ENCODE measurements around the gene TRIM62. TPM values are rescaled to one million over a fixed set of nuclear protein-coding genes. Genes with fewer than 3 reads are reported as not detected.

TRIM62 gene
- total RNA-seq, 1 experiment from 2014 or later = 2.8 TPM

DNA sequence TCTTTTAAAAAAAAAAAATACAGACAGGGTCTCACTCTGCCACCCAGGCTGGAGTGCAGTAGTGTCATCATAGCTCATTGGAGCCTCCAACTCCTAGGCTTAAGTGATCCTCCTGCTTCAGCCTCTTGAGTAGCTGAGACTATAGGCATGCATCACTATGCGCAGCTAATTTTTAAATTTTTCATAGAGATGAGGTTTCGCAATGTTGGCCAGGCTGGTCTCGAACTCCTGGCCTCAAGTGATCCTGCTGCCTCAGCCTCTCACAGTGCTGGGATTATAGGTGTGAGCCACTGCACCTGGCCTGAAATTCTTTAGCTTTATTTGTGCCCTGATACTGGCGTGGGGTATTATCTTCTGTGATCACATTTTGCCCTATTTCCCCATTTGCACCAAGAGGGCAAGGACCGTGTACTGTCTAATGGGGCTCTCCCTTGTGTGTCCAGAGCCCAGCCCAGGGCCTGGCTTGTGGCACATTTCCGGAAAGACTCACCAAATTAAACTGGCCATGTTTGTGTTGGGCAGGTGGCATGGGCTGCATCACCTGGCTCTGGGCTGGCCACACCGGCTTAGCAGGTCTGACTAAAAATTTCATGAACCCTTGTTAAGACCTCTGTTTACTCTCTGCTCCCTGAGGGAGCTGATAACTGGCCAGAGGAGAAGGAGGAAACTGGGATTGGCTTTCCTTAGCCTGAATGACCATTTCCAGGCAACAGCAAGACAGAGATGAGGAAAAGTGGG, 32.2 kb downstream of the TRIM62 start:
- TF ChIP-seq CTCF (conservative IDR thresholded peaks at IDR 0.05; ENCODE audit: low read depth, low read length) = no peak
- TF ChIP-seq EZH2 (IDR thresholded peaks at IDR 0.05; ENCODE audit: borderline replicate concordance, low read depth, low read length, poor library complexity, severe bottlenecking) = no peak
- Histone ChIP-seq H3K4me1 (ENCODE audit: insufficient read depth, low read length, poor library complexity, severe bottlenecking) (peaks cover 14% of the 10 kb centered on the region), H3K36me3 (ENCODE audit: insufficient read depth, low read length, poor library complexity, severe bottlenecking) (no peaks in the 10 kb centered on the region), H3K4me3 (ENCODE audit: low read depth, low read length, poor library complexity, severe bottlenecking) (no peak overlapping the region), H3K9me3 (ENCODE audit: low read depth, low read length, poor library complexity, severe bottlenecking) (no peaks in the 10 kb centered on the region), H3K27me3 (replicated peaks; ENCODE audit: insufficient read depth, low read depth, low read length, poor library complexity) (no peaks in the 10 kb centered on the region), H3K27ac (ENCODE audit: low read depth, low read length, poor library complexity, severe bottlenecking) (no peak overlapping the region)
- DNase-seq (ENCODE audit: low spot score) = no peak
- no TSS peak for BruUV-seq (replicated peaks)
- intact Hi-C loops (cut with micrococcal nuclease; ENCODE audit: unreplicated experiment) = no loop called here
- ChIA-PET POLR2A (ENCODE audit: low non-redundant PET) (no interaction called here), CTCF (no interaction called here)

GRCh38 chr1:33148615-33149014, 33.2 kb downstream of the TRIM62 start:
- CTCF ChIA-PET = interaction anchor here (1.0 to 1.2 kb wide), 2 partner anchors 11 to 13 kb away, joined by 3 to 6 read pairs; no protein-coding TSS in a partner anchor
- intact Hi-C loops (cut with micrococcal nuclease; ENCODE audit: unreplicated experiment) = no loop called here

GRCh38 chr1:33147997-33148314, 33.9 kb downstream of the TRIM62 start:
- peak; percentile 50 for DNase-seq (ENCODE audit: low spot score)
- POLR2A ChIA-PET (ENCODE audit: low non-redundant PET) = no interaction called here
- CTCF ChIA-PET = interaction anchor here (0.7 to 1.2 kb wide), 5 partner anchors 10 to 34 kb away, joined by 3 to 6 read pairs (median 4); no protein-coding TSS in a partner anchor
- TF ChIP-seq EZH2 (IDR thresholded peaks at IDR 0.05; ENCODE audit: borderline replicate concordance, low read depth, low read length, poor library complexity, severe bottlenecking) (no peak), CTCF (conservative IDR thresholded peaks at IDR 0.05; ENCODE audit: low read depth, low read length) (peak; percentile 61)
- H3K4me1 ChIP-seq (ENCODE audit: insufficient read depth, low read length, poor library complexity, severe bottlenecking) = peaks cover 6% of the 10 kb centered on the region
- H3K27me3 ChIP-seq (replicated peaks; ENCODE audit: insufficient read depth, low read depth, low read length, poor library complexity) = no peaks in the 10 kb centered on the region
- BruUV-seq (replicated peaks) = no TSS peak
- no peaks in the 10 kb centered on the region for H3K36me3 ChIP-seq (ENCODE audit: insufficient read depth, low read length, poor library complexity, severe bottlenecking)
- no peaks in the 10 kb centered on the region for H3K9me3 ChIP-seq (ENCODE audit: low read depth, low read length, poor library complexity, severe bottlenecking)
- no peak overlapping the region for H3K4me3 ChIP-seq (ENCODE audit: low read depth, low read length, poor library complexity, severe bottlenecking)
- intact Hi-C loops (cut with micrococcal nuclease; ENCODE audit: unreplicated experiment) = no loop called here
- no peak overlapping the region for H3K27ac ChIP-seq (ENCODE audit: low read depth, low read length, poor library complexity, severe bottlenecking)

More at GRCh38 chr1:33148615-33149014, 33.2 kb downstream of the TRIM62 start:
- TF ChIP-seq EZH2 (IDR thresholded peaks at IDR 0.05; ENCODE audit: borderline replicate concordance, low read depth, low read length, poor library complexity, severe bottlenecking) (no peak), CTCF (conservative IDR thresholded peaks at IDR 0.05; ENCODE audit: low read depth, low read length) (no peak)
- no peak for DNase-seq (ENCODE audit: low spot score)
- BruUV-seq (replicated peaks) = no TSS peak
- Histone ChIP-seq H3K36me3 (ENCODE audit: insufficient read depth, low read length, poor library complexity, severe bottlenecking) (no peaks in the 10 kb centered on the region), H3K4me1 (ENCODE audit: insufficient read depth, low read length, poor library complexity, severe bottlenecking) (peaks cover 12% of the 10 kb centered on the region), H3K27me3 (replicated peaks; ENCODE audit: insufficient read depth, low read depth, low read length, poor library complexity) (no peaks in the 10 kb centered on the region), H3K9me3 (ENCODE audit: low read depth, low read length, poor library complexity, severe bottlenecking) (no peaks in the 10 kb centered on the region), H3K27ac (ENCODE audit: low read depth, low read length, poor library complexity, severe bottlenecking) (no peak overlapping the region), H3K4me3 (ENCODE audit: low read depth, low read length, poor library complexity, severe bottlenecking) (no peak overlapping the region)
- POLR2A ChIA-PET (ENCODE audit: low non-redundant PET) = no interaction called here

All from A673 (cell line).